NCI-H146 treated with DMSO at 0.1 percent for 48 hours (cell line): ENCODE measurements around the gene SGK2.
A peak's percentile ranks its signal among the peaks of the same experiment; 100 is the strongest.
"Not testable (repeated sequence)": the region's sequence is repeated elsewhere in the genome, so short reads cannot be mapped to it uniquely, and the experiment has no call there.

Experiments
- DNase-seq: peaks from one replicate; lab custom pipeline; 2025; ENCODE audit not compliant: unreplicated experiment; lab: John Stamatoyannopoulos, UW

SGK2 gene

GRCh38 chr20:43563429-43563828, 4.6 kb downstream of the SGK2 start:
- no peak for DNase-seq

- DNase-seq: no peak
These were observed 5.2 kb downstream of the SGK2 start for GRCh38 chr20:43563991-43564390.

- no peak for DNase-seq
These were observed 5.6 kb downstream of the SGK2 start for GRCh38 chr20:43564455-43564854.

- DNase-seq: no peak
These were observed 6.3 kb downstream of the SGK2 start for GRCh38 chr20:43564993-43565757.

- no peak for DNase-seq
These were observed 6.9 kb downstream of the SGK2 start for GRCh38 chr20:43565758-43566104.

GRCh38 chr20:43567477-43567876, 8.7 kb downstream of the SGK2 start:
- no peak for DNase-seq

- no peak for DNase-seq
These were observed 9.9 kb downstream of the SGK2 start for GRCh38 chr20:43568706-43569105.

- no peak for DNase-seq
These were observed 10.5 kb downstream of the SGK2 start for GRCh38 chr20:43569282-43569681.

GRCh38 chr20:43570496-43570895, 11.7 kb downstream of the SGK2 start:
- no peak for DNase-seq

GRCh38 chr20:43571310-43571709, 12.5 kb downstream of the SGK2 start:
- no peak for DNase-seq

GRCh38 chr20:43571771-43572170, 12.9 kb downstream of the SGK2 start:
- no peak for DNase-seq

GRCh38 chr20:43572891-43573290, 14.1 kb downstream of the SGK2 start:
- DNase-seq: no peak

GRCh38 chr20:43576108-43576507, 17.3 kb downstream of the SGK2 start:
- DNase-seq: no peak

GRCh38 chr20:43579861-43580793, 21.3 kb downstream of the SGK2 start:
- DNase-seq: no peak

GRCh38 chr20:43583133-43583864, 24.5 kb downstream of the SGK2 start:
- DNase-seq: no peak

- no peak for DNase-seq
These were observed 25.2 kb downstream of the SGK2 start for GRCh38 chr20:43583982-43584432.

GRCh38 chr20:43584448-43585136, 25.8 kb downstream of the SGK2 start:
- no peak for DNase-seq

- DNase-seq: no peak
These were observed 27.8 kb downstream of the SGK2 start for GRCh38 chr20:43586641-43587040.

- DNase-seq: not testable (repeated sequence)
These were observed 29.7 kb downstream of the SGK2 start for GRCh38 chr20:43588526-43588925.

GRCh38 chr20:43590036-43590391, 31.2 kb downstream of the SGK2 start:
- DNase-seq: peak; percentile 56
